HEK293 (cell line): ENCODE results near the gene TTC16.

ENCODE experiments used
- CTCF ChIA-PET: fragments of 350-600 bp; formaldehyde crosslinking; extraction: SDS; loops from one replicate; lab custom pipeline; 2021; ENCODE audit warnings: antibody characterized with exemption; lab: Yijun Ruan, JAX
- POLR2A ChIA-PET: fragments of 300-600 bp; formaldehyde crosslinking; extraction: SDS; loops from one replicate; lab custom pipeline; 2020; ENCODE audit warnings: antibody characterized with exemption, inconsistent platforms; lab: Yijun Ruan, JAX
- H3K27ac ChIP-seq: fragments of 200-500 bp; sonication (Bioruptor generic); 2 replicates; pipeline ENCODE4 v1.5.1; 2014; ENCODE audit warnings: low read depth, low read length, control low read depth, inconsistent platforms; ENCODE audit errors: extremely low read depth
- H3K36me3 ChIP-seq, 2 experiments: fragments of 200-500 bp in 1 of 2; sonication (Bioruptor generic) in 1 of 2; 1 replicate in 1 of 2; 2 replicates in 1 of 2; pipeline ENCODE4 v1.5.1; 2014 to 2017; ENCODE audit warnings: inconsistent platforms in 2 of 2, low read length in 2 of 2; ENCODE audit not compliant: control insufficient read depth in 2 of 2, insufficient read depth in 1 of 2
- H3K4me1 ChIP-seq: fragments of 200-500 bp; sonication (Bioruptor generic); 2 replicates; pipeline ENCODE4 v1.5.1; 2014; ENCODE audit warnings: mild to moderate bottlenecking, low read length, inconsistent platforms; ENCODE audit not compliant: control insufficient read depth, insufficient read depth
- H3K4me3 ChIP-seq: 2 replicates; pipeline ENCODE4 v1.5.1; 2011; ENCODE audit warnings: low read depth, mild to moderate bottlenecking, control low read depth, low read length, moderate library complexity
- H3K9me3 ChIP-seq: fragments of 200-500 bp; sonication (Bioruptor generic); 2 replicates; pipeline ENCODE4 v1.5.1; 2014; ENCODE audit warnings: low read depth, low read length, inconsistent platforms; ENCODE audit not compliant: control insufficient read depth, insufficient read depth
- KLF10 ChIP-seq: fragments of 450-650 bp; IDR thresholded peaks from 2 replicates; pipeline ENCODE4 v1.5.1; 2018; ENCODE audit warnings: missing biosample characterization, mild to moderate bottlenecking, missing genetic modification characterization
- PRDM1 ChIP-seq: fragments of 450-650 bp; formaldehyde crosslinking; IDR thresholded peaks from 2 replicates; pipeline ENCODE4; 2016; ENCODE audit warnings: missing biosample characterization, missing genetic modification characterization
- PRDM10 ChIP-seq: fragments of 450-650 bp; formaldehyde crosslinking; IDR thresholded peaks from 2 replicates; pipeline ENCODE4 v1.5.1; 2016; ENCODE audit warnings: missing biosample characterization, missing genetic modification characterization
- PRDM2 ChIP-seq: fragments of 450-650 bp; formaldehyde crosslinking; IDR thresholded peaks from 2 replicates; pipeline ENCODE4 v1.5.1; 2016; ENCODE audit warnings: missing biosample characterization, missing genetic modification characterization, borderline replicate concordance
- PRDM4 ChIP-seq: fragments of 450-650 bp; formaldehyde crosslinking; IDR thresholded peaks from 2 replicates; pipeline ENCODE4 v1.5.1; 2017; ENCODE audit warnings: missing biosample characterization, missing genetic modification characterization
- SCRT1 ChIP-seq: fragments of 450-650 bp; formaldehyde crosslinking; IDR thresholded peaks from 2 replicates; pipeline ENCODE4 v1.5.1; 2016; ENCODE audit warnings: missing biosample characterization, missing genetic modification characterization, borderline replicate concordance
- SCRT2 ChIP-seq: fragments of 450-650 bp; formaldehyde crosslinking; IDR thresholded peaks from 2 replicates; pipeline ENCODE4 v1.5.1; 2016; ENCODE audit warnings: missing biosample characterization, missing genetic modification characterization
- ZFP37 ChIP-seq: fragments of 450-650 bp; formaldehyde crosslinking; IDR thresholded peaks from 2 replicates; pipeline ENCODE4 v1.5.1; 2016; ENCODE audit warnings: missing biosample characterization, missing genetic modification characterization
- ZNF112 ChIP-seq: fragments of 450-650 bp; formaldehyde crosslinking; IDR thresholded peaks from 2 replicates; pipeline ENCODE4 v1.5.0; 2017; ENCODE audit warnings: missing biosample characterization, missing genetic modification characterization
- ZNF138 ChIP-seq: fragments of 450-650 bp; formaldehyde crosslinking; IDR thresholded peaks from 2 replicates; pipeline ENCODE4 v1.5.1; 2016; ENCODE audit warnings: missing biosample characterization, missing genetic modification characterization, borderline replicate concordance
- ZNF184 ChIP-seq: fragments of 450-650 bp; IDR thresholded peaks from 2 replicates; pipeline ENCODE4 v1.5.1; 2018; ENCODE audit warnings: missing biosample characterization, mild to moderate bottlenecking, missing genetic modification characterization
- ZNF513 ChIP-seq: fragments of 450-650 bp; IDR thresholded peaks from 2 replicates; pipeline ENCODE4 v1.5.1; 2018; ENCODE audit warnings: missing biosample characterization, missing genetic modification characterization
- ZNF549 ChIP-seq: fragments of 450-650 bp; IDR thresholded peaks from 2 replicates; pipeline ENCODE4 v1.5.1; 2018; ENCODE audit warnings: missing biosample characterization, missing genetic modification characterization, mild to moderate bottlenecking, inconsistent platforms, moderate library complexity
- ZNF623 ChIP-seq: fragments of 450-650 bp; formaldehyde crosslinking; IDR thresholded peaks from 2 replicates; pipeline ENCODE4 v1.5.1; 2016; ENCODE audit warnings: missing biosample characterization, missing genetic modification characterization
- ZNF704 ChIP-seq: fragments of 450-650 bp; formaldehyde crosslinking; IDR thresholded peaks from 2 replicates; pipeline ENCODE4 v1.5.1; 2016; ENCODE audit warnings: missing biosample characterization, missing genetic modification characterization
- ZNF747 ChIP-seq: fragments of 450-650 bp; formaldehyde crosslinking; IDR thresholded peaks from 2 replicates; pipeline ENCODE4 v1.5.1; 2016; ENCODE audit warnings: missing biosample characterization, missing genetic modification characterization
- ZNF76 ChIP-seq: fragments of 450-650 bp; formaldehyde crosslinking; IDR thresholded peaks from 2 replicates; pipeline ENCODE4; 2016; ENCODE audit warnings: low read depth, missing biosample characterization, missing genetic modification characterization, borderline replicate concordance
- ZSCAN18 ChIP-seq: fragments of 450-650 bp; formaldehyde crosslinking; IDR thresholded peaks from 2 replicates; pipeline ENCODE4 v1.5.1; 2016; ENCODE audit warnings: missing biosample characterization, missing genetic modification characterization

The TTC16 gene

GRCh38 chr9:127700594-127701255, 15.2 kb upstream of the TTC16 start (continued):
- peak; percentile 55; the same call in 1 of the 2 replicates for TF ChIP-seq SCRT1 (tag by site-specific recombination)
- TF ChIP-seq KLF10 (tag by site-specific recombination), result no peak
- TF ChIP-seq PRDM10 (tag by site-specific recombination), result 0 out of 2 replicates have a peak, but pooled peaks have one; percentile 11
- TF ChIP-seq ZFP37, result no peak
- TF ChIP-seq ZNF112 (tag by site-specific recombination), result no peak
- TF ChIP-seq SCRT2 (tag by site-specific recombination), result peak; percentile 78
- TF ChIP-seq ZNF747 (tag by site-specific recombination), result no peak
- no peak for TF ChIP-seq PRDM4 (tag by site-specific recombination)
- TF ChIP-seq ZNF704 (tag by site-specific recombination), result no peak

GRCh38 chr9:127703289-127703946, 12.5 kb upstream of the TTC16 start:
- CTCF ChIA-PET, result interaction anchor here (0.6 to 1.4 kb wide), 5 partner anchors 32 to 762 kb away, joined by 3 to 4 read pairs (median 3); partner anchors contain the start of gene TOR2A
- Histone ChIP-seq H3K4me3 (no peak overlapping the region), H3K4me1 (no peaks in the 10 kb centered on the region), H3K9me3 (no peaks in the 10 kb centered on the region), H3K27ac (no peak overlapping the region), H3K36me3 (no peaks in the 10 kb centered on the region)
- POLR2A ChIA-PET, result no interaction called here
- no peak for TF ChIP-seq ZNF549 (tag by site-specific recombination)
- TF ChIP-seq ZNF513 (tag by site-specific recombination), result no peak
- TF ChIP-seq PRDM1, result peak; percentile 83
- no peak for TF ChIP-seq ZNF76 (tag by site-specific recombination)
- no peak for TF ChIP-seq PRDM2
- no peak for TF ChIP-seq ZNF184 (tag by site-specific recombination)
- no peak for TF ChIP-seq ZSCAN18 (tag by site-specific recombination)
- TF ChIP-seq ZNF138, result no peak
- TF ChIP-seq ZNF623 (tag by site-specific recombination), result no peak
